GM10248 (cell line): ENCODE results near the gene CYTH2.

Source experiments
- CTCF ChIA-PET: fragments of 300-600 bp; sonication (Branson Sonifier 250); formaldehyde crosslinking; extraction: SDS; loops from one replicate; lab custom pipeline; 2021; ENCODE audit warnings: antibody characterized with exemption; lab: Yijun Ruan, JAX
- POLR2A ChIA-PET: fragments of 350-650 bp; sonication (Branson Sonifier 250); formaldehyde crosslinking; extraction: SDS; loops from one replicate; lab custom pipeline; 2020; ENCODE audit warnings: antibody characterized with exemption; lab: Yijun Ruan, JAX
- DNase-seq: peaks from one replicate; pipeline ENCODE4 v3.0.0; 2012; ENCODE audit errors: extremely low spot score
- CTCF ChIP-seq: IDR thresholded peaks from 2 replicates; pipeline ENCODE4 v1.5.1; 2012; ENCODE audit warnings: mild to moderate bottlenecking, low read depth; ENCODE audit errors: extremely low read depth, missing control alignments, control extremely low read depth

Gene CYTH2

GRCh38 chr19:48506138-48506733 is 37.1 kb downstream of the CYTH2 start:
- ChIA-PET POLR2A (interaction anchor here (0.6 kb wide), 1 partner anchor 149 kb away, joined by 8 read pairs; no protein-coding TSS in a partner anchor), CTCF (interaction anchor here (0.7 to 8.3 kb wide), 11 partner anchors 10 to 193 kb away, joined by 3 to 133 read pairs (median 5); no protein-coding TSS in a partner anchor)
- peak; percentile 58 for DNase-seq
- TF ChIP-seq CTCF = peak; percentile 27

DNA sequence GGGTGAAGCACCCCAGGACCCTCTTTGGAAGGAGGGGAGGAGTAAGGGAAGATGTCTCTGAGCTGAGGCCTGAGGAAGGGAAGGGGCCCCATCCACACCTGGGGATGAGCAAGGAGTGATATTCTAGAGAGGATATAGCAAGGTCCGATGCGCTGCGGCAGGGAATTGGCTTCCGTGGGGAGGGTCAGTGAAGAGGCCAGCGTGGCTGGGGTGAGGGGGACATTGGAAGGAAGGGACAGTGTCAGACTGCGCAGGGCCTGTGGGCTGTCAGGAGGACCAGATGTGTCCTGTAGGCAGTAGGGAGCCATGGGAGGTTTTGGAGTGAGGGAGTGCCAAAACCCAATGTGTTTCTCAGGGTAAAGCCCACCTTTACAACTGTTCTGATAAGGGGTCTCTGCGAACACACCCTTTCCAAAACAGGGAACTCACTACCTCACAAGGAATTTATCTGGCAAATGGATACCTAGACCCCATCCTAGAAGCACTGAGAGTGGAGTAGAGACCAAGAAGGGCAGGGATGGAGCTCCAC is 38.8 kb downstream of the CYTH2 start:
- ChIA-PET POLR2A (no interaction called here), CTCF (interaction anchor here (1.0 to 8.3 kb wide), 9 partner anchors 11 to 100 kb away, joined by 3 to 133 read pairs (median 5); no protein-coding TSS in a partner anchor)
- TF ChIP-seq CTCF = no peak
- DNase-seq = no peak

GRCh38 chr19:48508729-48509411 is 39.7 kb downstream of the CYTH2 start:
- ChIA-PET CTCF (interaction anchor here (1.0 to 8.3 kb wide), 3 partner anchors 18 to 99 kb away, joined by 3 to 133 read pairs (median 8); no protein-coding TSS in a partner anchor), POLR2A (interaction anchor here (0.5 kb wide), 1 partner anchor 105 kb away, joined by 4 read pairs; no protein-coding TSS in a partner anchor)
- no peak for DNase-seq
- no peak for TF ChIP-seq CTCF

- no peak for DNase-seq
Observed at GRCh38 chr19:48509467-48510194, 40.5 kb downstream of the CYTH2 start.

GRCh38 chr19:48510421-48511268 is 41.5 kb downstream of the CYTH2 start:
- peak; percentile 73 for DNase-seq
- ChIA-PET POLR2A (no interaction called here), CTCF (interaction anchor here (2.1 kb wide), 1 partner anchor 98 kb away, joined by 8 read pairs; no protein-coding TSS in a partner anchor)
- TF ChIP-seq CTCF = no peak

More at GRCh38 chr19:48509467-48510194, 40.5 kb downstream of the CYTH2 start:
- no peak for TF ChIP-seq CTCF
- POLR2A ChIA-PET = no interaction called here
- CTCF ChIA-PET = interaction anchor here (2.1 to 8.3 kb wide), 2 partner anchors 77 to 99 kb away, joined by 8 to 133 read pairs; no protein-coding TSS in a partner anchor
